ENCODE measurements around the gene FRMD4A.
"Not testable (repeated sequence)": the region's sequence is repeated elsewhere in the genome, so short reads cannot be mapped to it uniquely, and the experiment has no call there.

The FRMD4A gene

GRCh38 chr10:14219411-14219810 is 111.3 kb downstream of the FRMD4A start:
- TF ChIP-seq CTCF (conservative IDR thresholded peaks at IDR 0.05): no peak
- no peak overlapping the region for H3K27ac ChIP-seq

GRCh38 chr10:14215641-14216040 is 115.1 kb downstream of the FRMD4A start:
- no peak for TF ChIP-seq CTCF (conservative IDR thresholded peaks at IDR 0.05)
- H3K27ac ChIP-seq: no peak overlapping the region

GRCh38 chr10:14213703-14214102 is 117.0 kb downstream of the FRMD4A start:
- H3K27ac ChIP-seq: not testable (repeated sequence)

GRCh38 chr10:14211610-14212009 is 119.1 kb downstream of the FRMD4A start:
- no peak for TF ChIP-seq CTCF (conservative IDR thresholded peaks at IDR 0.05)
- H3K27ac ChIP-seq: no peak overlapping the region

- no peak for TF ChIP-seq CTCF (conservative IDR thresholded peaks at IDR 0.05)
- H3K27ac ChIP-seq: no peak overlapping the region
Observed at GRCh38 chr10:14208231-14208630, 122.5 kb downstream of the FRMD4A start.

GRCh38 chr10:14205233-14205632 is 125.5 kb downstream of the FRMD4A start:
- no peak overlapping the region for H3K27ac ChIP-seq
- TF ChIP-seq CTCF (conservative IDR thresholded peaks at IDR 0.05): no peak

- no peak overlapping the region for H3K27ac ChIP-seq
- no peak for TF ChIP-seq CTCF (conservative IDR thresholded peaks at IDR 0.05)
Observed at GRCh38 chr10:14200698-14201544, 129.8 kb downstream of the FRMD4A start.

GRCh38 chr10:14199098-14199497 is 131.6 kb downstream of the FRMD4A start:
- H3K27ac ChIP-seq: not testable (repeated sequence)

Measured in VCaP (cell line).